ENCODE data around the gene USH1G.

Gene USH1G

DNA sequence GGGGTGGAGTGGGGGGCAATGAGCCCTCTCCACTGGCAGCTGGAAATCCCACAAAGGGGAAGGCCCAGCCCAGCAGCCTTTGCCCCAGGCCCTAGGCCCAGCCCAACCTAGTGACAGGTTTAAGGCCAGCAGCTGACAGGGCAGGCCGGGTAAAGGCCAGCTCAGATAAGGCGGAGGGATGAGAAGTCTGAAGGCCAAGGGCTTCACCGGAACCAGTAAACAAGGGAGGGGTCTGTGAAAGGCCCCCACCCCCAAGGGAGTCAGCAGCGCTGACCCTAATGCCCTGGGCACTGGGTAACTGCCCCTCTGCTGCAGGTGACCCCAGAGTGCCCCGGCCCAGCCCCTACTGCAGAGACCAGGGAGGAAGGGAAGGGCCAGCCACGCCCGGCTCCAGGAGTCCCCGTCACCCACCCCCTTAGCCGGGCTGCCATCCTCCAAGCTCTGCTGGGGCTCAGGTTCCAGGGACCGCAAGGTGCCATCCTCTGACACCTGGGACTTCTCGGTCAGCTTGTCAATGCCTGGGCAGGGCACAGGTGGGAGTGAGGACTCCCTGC lies 30.2 kb upstream of the USH1G start:
- DNase-seq = no peak

DNA sequence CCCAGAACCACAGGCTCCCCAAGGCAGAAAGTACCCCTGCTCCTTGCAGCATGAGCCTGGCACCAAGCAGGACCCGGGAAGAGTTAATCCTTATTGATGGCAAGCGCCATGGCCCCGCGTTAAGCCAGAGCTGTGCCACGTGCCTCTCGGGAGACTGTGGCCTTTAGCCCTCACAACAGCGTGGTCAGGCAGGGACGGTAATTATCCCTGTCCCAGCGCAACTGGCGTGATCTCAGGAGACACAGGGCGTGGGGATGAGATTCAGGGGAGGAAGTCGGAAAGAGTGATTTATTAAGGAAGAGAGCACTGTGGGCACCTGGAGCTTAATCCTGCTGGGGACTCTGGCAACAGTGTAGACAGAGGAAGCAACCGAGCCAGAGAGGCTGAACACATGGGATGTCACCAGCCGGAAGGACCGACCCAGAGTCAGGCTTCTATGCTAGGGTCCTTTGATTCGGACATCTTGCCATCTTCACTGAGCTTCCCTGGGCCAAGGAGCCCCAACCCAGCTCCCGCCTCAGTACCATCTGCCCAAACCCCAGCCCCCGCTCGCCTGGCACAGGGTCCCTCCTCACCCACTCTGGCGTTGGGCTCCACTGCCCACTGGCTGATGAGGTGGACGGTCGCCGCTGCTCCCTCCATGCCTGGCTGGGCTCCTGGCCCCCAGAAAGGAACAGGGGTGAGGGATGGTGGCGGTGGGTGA lies 29.5 kb upstream of the USH1G start:
- DNase-seq = no peak

DNA sequence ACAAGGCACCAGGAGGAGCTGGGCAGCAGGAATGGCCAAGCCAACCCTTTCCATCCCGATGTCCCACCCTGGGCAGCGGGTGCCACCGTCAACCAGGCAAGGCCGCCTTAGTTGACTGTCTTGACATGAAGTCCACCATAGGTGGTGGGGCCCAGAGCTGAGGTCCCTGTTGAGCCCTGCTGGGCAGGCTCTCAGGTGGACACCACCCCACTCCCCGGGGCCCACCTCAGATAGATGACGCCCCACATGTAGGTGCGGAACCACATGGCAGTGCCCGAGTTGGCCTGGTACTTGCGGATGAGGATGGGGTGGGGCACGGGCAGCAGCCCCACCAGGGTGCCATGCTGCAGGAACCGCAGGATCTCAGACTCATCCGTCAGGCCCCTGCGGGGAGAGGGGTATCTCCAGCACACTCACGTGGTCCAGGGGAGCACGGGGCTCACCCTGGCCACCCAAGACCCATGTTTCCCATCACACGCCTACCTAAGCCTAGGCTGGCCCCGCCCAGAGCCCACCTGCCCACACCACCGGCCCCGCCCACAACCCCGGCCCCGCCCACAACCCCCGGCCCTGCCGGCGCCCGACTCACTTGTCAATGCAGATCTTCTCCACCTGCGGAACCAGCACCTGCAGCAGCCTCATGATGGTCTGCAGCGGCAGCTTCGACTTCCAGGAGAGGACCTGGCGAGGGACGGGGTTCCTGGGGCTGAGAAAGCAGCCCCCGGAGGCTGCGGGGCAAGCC lies 28.8 kb upstream of the USH1G start:
- DNase-seq = no peak

DNA sequence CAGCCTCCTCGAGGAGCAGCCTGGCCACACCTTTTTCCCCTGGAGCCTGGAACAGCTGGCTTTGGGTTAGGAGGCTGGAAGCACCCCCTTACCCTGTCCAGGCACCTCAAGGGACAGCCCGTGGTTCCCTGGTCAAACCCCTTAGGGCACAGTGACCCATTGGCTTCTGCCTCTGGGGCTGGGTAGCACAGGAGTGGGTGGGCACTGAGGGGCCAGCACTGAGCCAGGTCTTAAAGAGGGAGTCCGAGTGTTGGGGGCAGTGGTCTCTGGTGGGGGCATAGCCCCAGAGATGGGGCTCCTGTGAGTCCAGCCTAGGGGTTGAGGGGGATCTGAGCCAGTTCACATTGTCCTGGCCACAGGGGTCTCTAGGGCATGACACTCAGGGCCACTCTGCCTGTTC lies 28.0 kb upstream of the USH1G start:
- no peak for DNase-seq

DNA sequence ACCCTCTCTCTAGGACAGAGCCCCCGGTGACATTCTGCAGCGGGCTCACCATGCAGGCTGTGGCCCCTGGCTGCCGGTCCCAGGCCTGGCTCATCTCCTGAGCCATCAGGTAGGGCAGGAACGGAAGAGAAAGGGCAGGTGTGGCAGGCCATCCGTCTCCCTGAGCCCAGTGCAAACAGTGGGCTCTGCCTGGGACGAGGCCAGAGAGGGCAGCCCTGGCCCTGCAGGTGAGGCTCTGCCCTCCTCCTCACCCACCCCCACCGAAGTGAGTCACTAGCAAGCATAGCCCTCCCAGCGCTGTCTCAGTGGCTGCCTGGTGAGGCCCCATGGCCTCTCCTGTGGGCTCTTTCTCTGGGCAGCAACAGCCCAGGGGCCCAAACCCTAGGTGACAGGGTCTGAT lies 27.2 kb upstream of the USH1G start:
- no peak for DNase-seq

DNA sequence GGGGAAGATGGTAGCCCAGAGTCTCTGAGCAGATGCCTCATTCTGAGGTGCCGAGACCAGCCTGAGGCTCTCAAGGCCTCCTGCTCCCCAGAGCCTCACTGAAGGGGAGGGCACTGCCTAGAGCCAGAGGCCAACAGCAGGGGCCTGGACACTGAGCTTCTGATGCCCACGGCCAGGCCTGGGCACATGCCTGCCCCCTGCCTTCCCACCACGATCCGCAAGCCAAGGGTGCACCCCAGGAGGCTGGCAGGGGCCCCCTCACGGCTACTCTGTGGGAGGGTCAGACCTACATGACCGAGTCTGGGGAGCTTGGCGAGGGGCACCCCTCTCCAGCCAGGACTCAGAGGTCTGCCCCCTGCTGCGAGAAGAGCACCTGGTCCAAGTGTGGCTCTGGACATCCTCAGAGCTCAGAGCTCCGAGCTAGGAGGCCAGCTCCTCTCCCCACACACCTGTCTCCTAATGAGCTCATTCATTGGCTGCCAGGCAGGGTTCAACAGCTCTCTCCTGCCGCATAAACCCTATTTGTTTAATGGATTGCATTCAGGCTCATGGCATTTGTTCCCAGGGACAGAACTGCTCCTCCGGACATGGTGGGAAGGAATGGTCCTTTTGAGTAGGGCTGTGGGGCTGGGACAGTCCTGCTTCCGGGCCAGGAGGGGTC lies 26.5 kb upstream of the USH1G start:
- DNase-seq = no peak

DNA sequence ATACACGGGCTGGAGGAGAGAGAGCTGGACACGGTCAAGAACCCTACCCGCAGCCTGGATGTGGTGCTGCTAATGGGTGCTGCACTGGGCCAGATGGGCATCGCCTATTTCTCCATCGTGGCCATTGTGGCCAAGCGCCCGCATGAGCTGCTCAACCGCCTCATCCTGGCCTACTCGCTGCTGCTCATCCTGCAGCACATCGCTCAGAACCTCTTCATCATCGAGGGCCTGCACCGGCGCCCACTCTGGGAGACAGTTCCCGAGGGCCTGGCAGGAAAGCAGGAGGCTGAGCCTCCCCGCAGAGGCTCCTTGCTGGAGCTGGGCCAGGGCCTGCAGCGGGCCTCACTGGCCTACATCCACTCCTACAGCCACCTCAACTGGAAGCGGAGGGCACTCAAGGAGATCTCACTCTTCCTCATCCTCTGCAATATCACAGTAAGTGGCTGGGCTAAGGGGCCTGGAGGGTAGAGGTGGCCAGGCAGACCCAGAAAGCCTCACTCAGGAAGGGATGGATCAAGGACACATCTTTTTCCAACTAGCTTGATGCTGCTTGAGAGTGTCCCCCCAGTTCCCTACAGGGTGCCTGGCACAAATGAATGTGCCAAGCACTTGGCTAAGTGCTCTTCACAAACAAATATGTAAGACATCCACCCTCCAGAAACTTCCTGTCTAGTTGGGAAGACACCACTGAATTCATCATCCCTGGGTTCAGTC lies 24.1 kb upstream of the USH1G start:
- DNase-seq = no peak

DNA sequence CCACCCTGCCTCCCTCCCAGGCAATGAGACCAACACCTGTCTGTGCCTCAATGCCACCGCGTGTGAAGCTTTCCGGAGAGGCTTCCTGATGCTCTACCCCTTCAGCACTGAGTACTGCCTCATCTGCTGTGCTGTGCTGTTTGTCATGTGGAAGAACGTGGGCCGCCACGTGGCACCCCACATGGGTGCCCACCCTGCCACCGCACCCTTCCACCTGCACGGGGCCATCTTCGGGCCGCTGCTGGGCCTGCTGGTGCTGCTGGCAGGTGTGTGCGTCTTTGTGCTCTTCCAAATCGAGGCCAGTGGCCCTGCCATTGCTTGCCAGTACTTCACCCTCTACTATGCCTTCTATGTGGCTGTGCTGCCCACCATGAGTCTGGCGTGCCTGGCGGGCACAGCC lies 23.6 kb upstream of the USH1G start:
- DNase-seq = no peak

DNA sequence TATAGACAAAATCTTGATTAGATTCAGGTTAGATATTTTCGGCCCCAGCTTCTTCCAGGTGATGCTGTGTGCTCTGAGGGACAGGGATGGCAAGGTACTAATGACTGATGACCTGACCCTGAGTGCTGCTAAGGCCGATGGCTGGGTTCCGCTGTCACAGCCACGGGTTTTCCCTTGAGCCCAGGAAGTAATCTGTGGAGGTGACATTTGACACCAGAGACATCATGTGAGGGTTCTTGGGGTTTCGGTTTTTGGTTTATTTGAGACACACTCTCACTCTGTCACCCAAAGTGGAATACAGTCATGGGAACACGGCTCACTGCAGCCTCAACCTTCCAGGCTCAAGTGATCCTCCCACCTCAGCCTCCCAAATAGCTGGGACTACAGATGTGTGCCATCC lies 22.5 kb upstream of the USH1G start:
- no peak for DNase-seq

DNA sequence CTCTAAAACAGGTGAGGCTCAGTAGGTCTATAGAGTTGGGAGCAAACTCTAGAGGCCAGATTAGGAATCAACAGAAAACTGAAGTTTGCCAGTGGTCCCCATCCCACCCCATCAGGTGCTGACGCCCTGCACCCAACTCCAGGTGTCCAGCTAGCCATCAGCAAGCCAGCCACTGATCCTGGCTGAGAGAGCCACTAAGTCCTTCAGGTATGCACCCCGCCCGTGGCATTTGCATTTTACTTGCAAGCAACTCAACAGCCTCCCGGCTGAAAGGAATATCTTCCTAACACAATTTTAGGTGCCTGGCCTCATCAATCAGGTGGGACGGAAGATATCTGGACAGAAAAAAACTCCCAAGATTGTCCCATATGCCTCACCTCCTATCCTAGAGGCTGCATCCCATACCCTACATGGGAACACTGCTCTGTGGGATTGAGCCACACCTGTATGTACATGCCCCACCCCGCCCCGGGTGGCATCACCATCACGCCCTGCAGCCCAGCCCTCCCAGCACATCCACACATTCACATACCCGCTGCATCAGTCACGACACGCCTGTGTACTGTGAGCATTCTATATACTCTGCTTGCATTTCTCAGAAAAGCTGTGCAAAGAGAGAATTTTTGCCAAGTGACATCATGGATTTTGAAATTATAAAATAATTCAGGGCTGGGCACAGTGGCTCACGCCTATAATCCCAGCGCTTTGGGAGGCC lies 20.9 kb upstream of the USH1G start:
- DNase-seq = no peak

DNA sequence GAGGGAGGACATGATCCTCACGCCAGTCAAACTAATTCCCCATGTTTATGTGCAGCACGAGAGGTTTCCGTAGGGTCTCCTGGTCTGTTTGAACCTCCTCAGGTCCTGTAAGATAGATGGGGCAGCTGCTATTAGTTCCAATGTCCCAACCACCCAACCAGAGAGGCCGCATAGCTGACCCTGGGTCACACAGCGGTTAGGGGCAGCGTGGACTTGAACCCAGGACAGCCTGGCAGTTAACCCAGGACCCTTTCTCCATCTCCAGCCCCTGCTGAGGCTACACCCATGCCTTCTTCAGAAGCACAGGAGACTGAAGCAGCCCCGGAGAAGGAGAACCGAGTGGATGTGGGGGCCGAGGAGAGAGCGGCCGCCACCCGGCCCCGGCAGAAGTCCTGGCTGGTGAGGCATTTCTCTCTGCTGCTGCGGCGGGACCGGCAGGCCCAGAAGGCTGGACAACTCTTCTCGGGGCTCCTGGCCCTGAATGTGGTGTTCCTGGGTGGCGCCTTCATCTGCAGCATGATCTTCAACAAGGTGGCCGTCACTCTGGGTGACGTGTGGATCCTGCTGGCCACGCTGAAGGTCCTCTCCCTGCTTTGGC lies 18.2 kb upstream of the USH1G start:
- DNase-seq = no peak

DNA sequence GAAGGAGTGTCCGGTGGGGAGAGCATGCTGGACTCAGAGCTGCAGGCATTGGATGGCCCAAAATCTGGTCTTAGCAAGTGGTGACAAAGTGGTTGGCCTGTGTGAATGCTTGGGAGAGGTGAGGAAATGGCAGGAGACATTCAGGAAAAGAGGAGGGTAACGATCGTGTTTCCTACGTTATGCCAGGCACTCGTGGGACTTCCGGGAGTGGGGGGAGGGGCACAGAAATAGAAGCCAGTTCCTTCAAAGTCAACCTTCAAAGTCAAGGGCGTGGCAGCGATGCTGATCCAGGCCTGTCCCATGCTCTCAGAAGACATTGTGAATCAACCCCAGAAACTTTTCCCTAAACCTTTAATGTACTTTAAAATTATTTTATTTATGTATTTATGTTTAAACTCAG lies 16.5 kb upstream of the USH1G start:
- no peak for DNase-seq

DNA sequence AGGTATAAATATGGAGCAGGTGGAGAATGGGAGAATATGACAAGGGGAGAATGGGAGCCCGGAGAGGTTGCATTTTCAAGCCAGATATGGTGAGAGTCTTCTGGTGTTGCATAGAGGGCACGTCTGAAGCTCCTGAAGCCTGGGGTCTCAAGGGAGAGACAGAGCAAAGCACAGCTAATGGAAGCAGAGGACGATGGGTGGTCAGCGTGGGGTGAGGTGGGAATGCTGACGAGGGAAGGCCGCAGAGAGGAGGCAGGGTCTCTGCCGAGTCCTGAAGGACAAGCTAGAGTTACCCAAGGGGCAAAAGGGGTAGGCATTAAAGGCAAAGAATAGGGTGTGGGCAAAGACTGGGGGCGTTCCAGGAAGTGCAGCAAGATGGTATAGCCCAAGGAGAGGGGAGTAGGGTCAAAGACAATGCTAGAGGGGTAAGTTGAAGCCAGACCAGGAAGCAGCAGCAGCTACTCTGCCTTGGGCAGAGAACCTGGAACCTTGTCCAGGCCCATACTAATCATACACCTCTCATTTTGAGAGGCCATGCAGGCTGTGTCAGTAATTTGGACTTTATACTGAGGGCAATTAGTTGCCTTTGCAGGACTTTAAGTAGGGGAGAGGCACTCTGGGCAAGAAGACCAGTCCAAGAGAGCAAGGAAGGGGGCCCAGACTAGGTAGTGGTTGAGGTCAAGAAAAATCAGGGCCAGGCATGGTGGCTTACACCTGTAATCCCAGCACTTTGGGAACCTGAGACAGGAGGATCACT lies 15.3 kb upstream of the USH1G start:
- DNase-seq = no peak

DNA sequence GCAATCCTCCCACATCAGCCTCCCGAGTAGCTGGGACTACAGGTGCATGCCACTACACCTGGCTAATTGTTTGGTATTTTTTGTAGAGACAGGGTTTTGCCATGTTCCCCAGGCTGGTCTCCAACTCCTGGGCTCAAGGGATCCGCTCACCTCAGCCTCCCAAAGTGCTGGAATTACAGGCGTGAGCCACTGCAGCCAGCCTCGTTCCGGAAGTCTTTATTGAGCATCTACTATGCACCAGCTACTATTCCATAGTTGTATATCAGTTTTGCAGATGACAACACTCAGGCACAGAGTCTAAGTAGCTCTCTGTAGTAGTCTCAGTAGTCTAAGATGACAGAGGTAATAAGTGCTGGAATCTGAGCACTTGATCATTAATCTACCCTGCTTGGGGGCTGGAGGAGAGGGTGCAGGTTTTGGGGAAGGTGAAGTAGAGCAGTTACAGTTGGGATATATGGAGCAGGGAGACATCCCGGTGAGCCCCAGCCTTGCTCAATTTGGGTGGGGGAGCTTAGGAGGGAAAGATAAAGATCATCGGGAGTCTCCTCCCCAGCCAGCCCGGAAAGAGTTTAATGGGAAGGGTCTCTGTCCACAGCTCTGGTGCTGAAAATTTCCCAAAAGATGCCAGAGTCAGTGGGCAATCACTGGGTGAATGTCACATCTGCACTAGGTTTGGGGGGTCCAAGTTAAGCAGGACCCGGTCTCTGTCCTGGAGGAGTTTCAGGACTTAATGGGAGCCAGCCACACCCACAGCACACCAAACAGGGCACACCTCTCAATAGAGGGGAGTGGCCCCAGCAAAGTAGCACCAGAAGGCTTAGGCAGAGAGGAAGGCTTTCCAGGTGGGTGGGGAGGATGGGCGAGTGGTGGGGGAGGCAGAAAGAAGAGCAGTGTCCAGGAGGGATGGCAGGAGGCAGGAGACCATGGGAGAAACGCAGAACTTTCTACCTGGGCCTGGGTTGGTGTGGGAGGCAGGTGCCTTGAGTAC lies 14.3 kb upstream of the USH1G start:
- DNase-seq = no peak

DNA sequence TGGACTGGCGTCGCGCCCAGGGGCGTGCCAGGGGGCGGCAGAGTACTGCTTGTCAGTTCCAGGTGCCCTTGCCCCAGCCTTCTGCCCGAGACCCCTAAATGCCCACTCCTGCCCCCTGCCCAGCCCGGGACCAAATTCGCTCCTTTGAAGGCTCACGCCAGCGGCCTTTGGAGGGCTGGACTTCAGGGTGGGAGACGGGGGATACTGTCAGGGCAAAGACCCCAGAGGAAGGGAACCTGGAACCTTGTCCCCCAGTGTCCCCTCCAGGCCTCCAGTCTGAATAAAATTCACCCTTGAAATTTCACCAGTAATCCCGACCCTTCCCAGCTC lies 13.4 kb upstream of the USH1G start:
- no peak for DNase-seq

DNA sequence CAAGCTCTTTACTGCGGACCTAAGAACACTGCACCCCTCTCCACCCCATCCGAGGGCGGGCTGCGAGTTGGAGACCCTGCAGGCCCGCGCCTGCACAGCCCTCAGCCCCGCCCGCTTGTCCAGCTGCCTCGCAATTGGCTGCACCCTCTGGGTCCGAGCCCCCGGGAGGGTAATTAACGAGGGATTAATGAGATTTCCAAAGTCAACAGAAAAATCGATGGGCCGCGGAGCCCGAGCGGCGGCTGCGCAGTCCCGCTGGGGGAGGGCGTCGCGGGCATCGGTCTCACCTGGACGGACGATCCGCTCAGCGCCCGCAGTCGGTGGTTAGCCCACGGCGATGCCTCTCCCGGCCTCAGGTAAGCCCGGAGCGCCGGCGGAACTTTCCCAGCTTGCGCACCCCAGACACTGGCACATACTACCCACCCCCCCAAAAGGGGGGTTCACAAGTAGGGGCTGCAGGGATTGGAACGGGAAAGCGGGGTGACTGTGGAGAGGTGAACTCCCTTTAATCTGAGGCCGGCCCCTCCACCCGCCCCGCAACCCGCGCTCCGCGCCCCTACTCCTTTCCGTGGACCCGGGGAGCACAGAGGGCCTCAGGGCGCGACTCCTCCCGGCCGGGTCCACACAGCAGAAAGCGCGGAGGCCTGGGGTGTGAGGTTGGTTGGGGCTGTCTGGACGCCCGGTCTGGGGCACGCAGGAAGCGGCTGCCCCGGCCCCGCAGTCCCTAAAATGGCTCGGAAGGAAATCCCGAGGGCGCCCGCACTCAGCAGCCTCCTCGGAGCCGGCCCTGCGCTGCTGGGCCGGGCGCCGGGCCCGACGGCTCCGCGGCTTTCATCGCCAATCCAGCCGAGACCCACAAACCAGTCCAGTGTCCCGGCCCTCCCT lies 12.8 kb upstream of the USH1G start, which contains the start of gene OTOP3:
Gene OTOP3 (plus strand): TSS at position 314 of the 885 bp plus-strand sequence. CDS start 24 bp downstream, at position 338.
- DNase-seq = no peak

DNA sequence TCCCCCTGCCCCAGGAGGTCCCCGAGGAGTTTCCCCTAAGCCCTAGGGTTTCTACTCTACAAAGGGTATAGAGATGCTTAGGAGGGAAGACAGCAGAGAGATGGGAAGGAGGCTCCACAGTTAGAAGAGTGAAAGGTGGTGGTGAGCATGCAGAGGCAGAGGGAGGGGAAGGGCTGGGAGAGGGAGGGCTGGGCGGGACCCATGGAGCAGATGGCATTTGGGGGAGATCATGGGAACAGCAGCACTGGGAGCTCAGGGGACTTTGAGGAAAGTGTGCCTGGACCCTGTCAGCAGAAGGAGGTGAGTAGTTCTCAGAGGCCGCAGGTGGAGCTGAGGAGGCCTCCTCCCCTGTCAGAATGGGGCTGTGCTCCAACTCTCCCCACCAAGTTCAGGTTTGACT lies 12.0 kb upstream of the USH1G start:
- no peak for DNase-seq

DNA sequence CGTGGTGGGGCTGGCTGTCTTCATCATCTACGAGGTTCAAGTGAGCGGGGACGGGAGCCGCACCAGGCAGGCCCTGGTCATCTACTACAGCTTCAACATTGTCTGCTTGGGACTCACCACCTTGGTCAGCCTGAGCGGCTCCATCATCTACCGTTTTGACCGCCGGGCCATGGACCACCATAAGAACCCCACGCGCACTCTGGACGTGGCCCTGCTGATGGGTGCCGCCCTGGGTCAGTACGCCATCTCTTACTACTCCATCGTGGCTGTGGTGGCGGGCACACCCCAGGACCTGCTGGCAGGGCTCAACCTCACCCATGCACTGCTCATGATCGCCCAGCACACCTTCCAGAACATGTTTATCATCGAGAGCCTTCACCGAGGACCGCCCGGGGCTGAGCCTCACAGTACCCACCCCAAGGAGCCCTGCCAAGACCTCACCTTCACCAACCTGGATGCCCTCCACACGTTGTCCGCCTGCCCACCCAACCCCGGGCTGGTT lies 7.5 kb upstream of the USH1G start:
- no peak for DNase-seq

DNA sequence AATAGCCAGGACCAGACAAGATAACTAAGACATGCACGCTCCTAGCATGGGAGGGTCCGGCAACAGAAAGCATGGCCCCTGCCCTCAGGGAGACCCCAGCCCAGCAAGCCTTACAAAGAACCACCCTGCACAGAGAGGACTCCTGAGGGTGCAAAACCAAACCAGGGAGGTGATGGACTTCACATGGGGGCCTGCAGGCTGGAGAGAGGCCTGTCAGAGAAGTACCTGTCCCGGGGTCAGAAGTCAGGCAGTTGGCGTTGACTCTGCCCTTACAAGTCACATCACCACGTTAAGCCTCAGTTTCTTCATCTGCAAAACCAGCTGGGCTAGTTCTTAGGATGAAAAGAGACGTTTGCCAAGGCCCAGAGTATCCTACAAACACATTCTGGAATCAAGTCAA lies 5.7 kb upstream of the USH1G start:
- DNase-seq = no peak

Measured in NCI-H446 (cell line).